Measurements from ENCODE around the gene CRHR1. TPM values are rescaled to one million over a fixed set of nuclear protein-coding genes. Genes with fewer than 3 reads are reported as not detected.

CRHR1 gene
- total and polyA plus RNA-seq, 7 donors = 0.09 to 0.30 TPM; not detected in 5

DNA sequence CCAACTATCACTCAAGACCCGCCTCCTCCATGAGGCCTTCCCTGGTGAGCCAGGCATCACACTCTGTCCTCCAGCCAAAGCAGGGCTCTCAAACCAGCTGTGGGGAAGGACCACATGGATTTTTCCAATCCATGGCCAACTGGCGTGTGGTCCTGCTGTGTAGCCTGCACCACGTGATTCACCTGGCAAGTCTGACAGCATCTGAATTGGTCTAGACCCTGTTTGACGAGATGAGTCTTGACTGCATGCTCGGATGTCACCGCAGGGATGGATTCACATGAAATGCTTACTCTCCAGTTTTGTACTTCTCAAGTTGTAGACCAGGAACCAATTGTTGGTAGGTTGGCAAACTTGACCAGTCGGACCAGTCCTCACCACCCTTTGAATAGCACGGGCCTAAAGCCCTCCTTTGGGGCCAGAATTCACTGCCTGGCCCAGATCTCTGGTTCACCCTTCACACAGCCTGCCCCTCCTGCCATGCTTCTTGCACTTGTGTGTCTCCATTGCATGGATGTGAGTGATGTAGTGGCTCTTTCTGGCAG is 9.9 kb downstream of the CRHR1 start:
- DNase-seq (no peak), ATAC-seq (no peak)
- Histone ChIP-seq H3K9me3 (no peaks in the 10 kb centered on the region), H3K27me3 (ENCODE audit: insufficient read depth in 3 of 3, low read length in 2 of 3) (peaks cover 0 to 67% (median 7%) of the 10 kb centered on the region in 3 donors), H3K4me3 (no peak overlapping the region), H3K27ac (no peak overlapping the region), H3K36me3 (ENCODE audit: insufficient read depth in 1 of 2, low read depth in 1 of 2) (no peaks in the 10 kb centered on the region), H3K4me1 (no peaks in the 10 kb centered on the region)
- intact Hi-C loops (cut with DNase I) = no loop called here
- 79 to 85% (median 82%) methylated on average over 8 of the region's 8 CpGs for WGBS, 3 donors
- no peak for TF ChIP-seq CTCF (IDR thresholded peaks at IDR 0.05)

DNA sequence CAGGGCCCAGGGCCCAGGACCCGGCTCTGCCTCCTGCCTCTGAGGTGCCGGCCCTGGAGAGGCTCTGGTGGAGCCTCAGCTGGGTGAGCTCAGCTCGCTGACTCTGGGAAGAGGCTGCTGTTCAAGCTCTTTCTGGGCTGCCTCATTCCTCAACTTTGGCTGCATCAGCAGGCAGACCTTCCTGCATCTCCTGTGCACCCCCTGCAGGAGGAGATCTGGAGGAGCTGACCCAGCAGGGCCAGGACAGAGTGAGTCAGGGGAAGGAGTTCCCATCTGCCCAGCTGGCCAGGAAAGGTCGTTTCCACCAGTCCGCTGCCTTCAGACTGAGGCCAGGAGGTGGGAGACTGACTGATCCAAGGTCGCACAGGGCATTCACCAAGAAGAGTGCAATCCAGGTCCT is 10.7 kb downstream of the CRHR1 start:
- 63 to 72% (median 68%) methylated on average over 6 of the region's 6 CpGs for WGBS, 3 donors
- H3K9me3 ChIP-seq = no peaks in the 10 kb centered on the region
- ATAC-seq = no peak
- peak; percentile 4 for TF ChIP-seq CTCF (IDR thresholded peaks at IDR 0.05)
- no peaks in the 10 kb centered on the region for H3K36me3 ChIP-seq (ENCODE audit: insufficient read depth in 1 of 2, low read depth in 1 of 2)
- DNase-seq = no peak
- no peak overlapping the region for H3K27ac ChIP-seq
- no peaks in the 10 kb centered on the region for H3K4me1 ChIP-seq
- intact Hi-C loops (cut with DNase I) = no loop called here
- H3K4me3 ChIP-seq = no peak overlapping the region
- peaks cover 0 to 62% (median 7%) of the 10 kb centered on the region in 3 donors for H3K27me3 ChIP-seq (ENCODE audit: insufficient read depth in 3 of 3, low read length in 2 of 3)

DNA sequence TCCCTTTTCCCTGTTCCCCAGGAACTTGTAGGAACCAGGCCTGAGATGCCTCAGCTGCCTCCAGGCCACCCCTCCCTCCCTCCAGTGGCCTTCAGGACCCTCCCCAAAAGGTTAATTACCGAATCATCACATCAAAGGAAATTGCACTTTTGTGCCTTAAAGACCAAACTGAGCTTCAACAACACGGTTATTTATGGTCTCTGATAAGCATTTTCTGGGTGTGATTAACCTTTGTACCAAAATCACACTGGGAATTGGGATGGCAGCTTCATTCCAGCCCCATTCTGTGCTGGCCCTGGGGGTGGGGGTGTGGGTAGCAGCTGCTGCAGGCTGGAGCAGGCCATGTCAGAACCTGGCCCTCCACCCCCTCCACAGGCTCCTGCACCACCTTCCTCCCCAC is 16.7 kb downstream of the CRHR1 start:
- DNase-seq = no peak
- 27 to 35% (median 34%) methylated on average over 2 of the region's 2 CpGs for WGBS, 3 donors

DNA sequence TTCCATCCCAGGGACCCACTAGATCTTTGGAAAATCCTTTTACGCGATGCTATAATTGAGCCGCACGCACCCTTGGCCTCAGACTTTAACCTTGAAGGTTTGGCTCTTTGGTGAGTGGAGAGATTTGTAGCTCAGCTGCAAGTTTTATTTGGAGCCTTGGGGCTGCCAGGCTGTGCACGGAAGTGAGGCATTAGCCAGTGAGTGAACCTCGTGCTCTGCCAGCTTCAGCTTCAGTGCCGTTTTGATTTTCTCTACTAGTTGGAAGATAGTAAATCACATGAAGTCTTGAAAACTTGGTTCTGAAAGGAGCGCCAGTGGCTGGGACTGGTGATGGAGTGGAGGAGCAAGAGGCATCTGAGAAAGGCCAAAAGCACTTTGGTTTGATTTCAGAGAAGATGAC is 17.3 kb downstream of the CRHR1 start:
- H3K4me1 ChIP-seq = no peaks in the 10 kb centered on the region
- no peak for TF ChIP-seq CTCF (IDR thresholded peaks at IDR 0.05)
- intact Hi-C loops (cut with DNase I) = no loop called here
- H3K27me3 ChIP-seq (ENCODE audit: insufficient read depth in 3 of 3, low read length in 2 of 3) = peaks cover 0 to 22% (median under 1%) of the 10 kb centered on the region in 3 donors
- DNase-seq (no peak), ATAC-seq (no peak)
- no peak overlapping the region for H3K27ac ChIP-seq
- H3K9me3 ChIP-seq = no peaks in the 10 kb centered on the region
- no peak overlapping the region for H3K4me3 ChIP-seq
- WGBS, 3 donors = 23 to 37% (median 24%) methylated on average over 8 of the region's 8 CpGs
- H3K36me3 ChIP-seq (ENCODE audit: insufficient read depth in 1 of 2, low read depth in 1 of 2) = no peaks in the 10 kb centered on the region

More for the DNA sequence above, 16.7 kb downstream of the CRHR1 start:
- Histone ChIP-seq H3K27me3 (ENCODE audit: insufficient read depth in 3 of 3, low read length in 2 of 3) (peaks cover 0 to 27% (median 2%) of the 10 kb centered on the region in 3 donors), H3K4me1 (no peaks in the 10 kb centered on the region), H3K4me3 (no peak overlapping the region), H3K36me3 (ENCODE audit: insufficient read depth in 1 of 2, low read depth in 1 of 2) (no peaks in the 10 kb centered on the region), H3K9me3 (no peaks in the 10 kb centered on the region), H3K27ac (no peak overlapping the region)
- no peak for ATAC-seq
- intact Hi-C loops (cut with DNase I) = no loop called here
- TF ChIP-seq CTCF (IDR thresholded peaks at IDR 0.05) = no peak

DNA sequence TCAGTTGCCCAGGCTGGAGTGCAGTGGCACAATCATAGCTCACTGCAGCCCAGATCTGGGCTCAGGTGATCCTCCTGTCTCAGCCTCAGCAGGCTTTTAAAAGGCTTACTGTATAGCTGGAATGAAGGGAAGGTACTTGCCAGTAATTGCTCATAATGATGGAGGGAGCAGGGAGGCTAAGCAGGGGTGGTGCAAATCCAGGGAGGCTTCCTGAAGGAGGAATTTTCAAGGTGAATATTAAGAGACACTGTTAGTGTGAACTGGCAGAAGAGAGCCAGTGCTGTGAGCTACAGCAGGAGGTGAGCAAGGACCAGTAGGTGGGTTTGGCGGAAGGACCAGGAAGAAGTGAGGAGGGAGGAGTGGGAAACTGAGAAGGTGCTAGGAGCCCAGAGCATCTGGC is 24.7 kb downstream of the CRHR1 start:
- ATAC-seq (no peak), DNase-seq (no peak)
- Histone ChIP-seq H3K36me3 (ENCODE audit: insufficient read depth in 1 of 2, low read depth in 1 of 2) (no peaks in the 10 kb centered on the region), H3K9me3 (no peaks in the 10 kb centered on the region), H3K4me1 (no peaks in the 10 kb centered on the region), H3K27me3 (ENCODE audit: insufficient read depth in 3 of 3, low read length in 2 of 3) (peaks cover 0 to 3% (median 1%) of the 10 kb centered on the region in 3 donors), H3K27ac (no peak overlapping the region), H3K4me3 (no peak overlapping the region)
- 95 to 100% (median 98%) methylated on average over 1 of the region's 1 CpG for WGBS, 3 donors
- no peak for TF ChIP-seq CTCF (IDR thresholded peaks at IDR 0.05)
- intact Hi-C loops (cut with DNase I) = no loop called here

All from psoas muscle (tissue), 8 donors.